GM23338 (cell line): ENCODE measurements around the gene RIN3. TPM values are rescaled to one million over a fixed set of nuclear protein-coding genes. Genes with fewer than 3 reads are reported as not detected.

Experiments used
- ATAC-seq: fragments of 200-7000 bp; cut with Tn5 transposase; 3 replicates; pipeline ENCODE4 v1.9.1; 2020
- DNase-seq: peaks from one replicate; pipeline ENCODE4 v3.0.0-alpha.2; 2015; ENCODE audit warnings: low spot score
- H2AFZ ChIP-seq: fragments of 200-600 bp; sonication (generic); 2 replicates; pipeline ENCODE4 v1.8.0; 2016; ENCODE audit warnings: antibody characterized with exemption, mild to moderate bottlenecking, moderate library complexity
- H3F3A ChIP-seq: fragments of 200-600 bp; sonication (generic); replicated peaks from 2 replicates; pipeline ENCODE4 v1.8.0; 2017; ENCODE audit warnings: antibody characterized with exemption, mixed run types, low read depth
- H3K27ac ChIP-seq: fragments of 200-600 bp; sonication (generic); 2 replicates; pipeline ENCODE4 v1.6.1; 2016; ENCODE audit warnings: low read depth
- H3K27me3 ChIP-seq: fragments of 200-600 bp; sonication (generic); 2 replicates; pipeline ENCODE4 v1.8.0; 2016; ENCODE audit warnings: mild to moderate bottlenecking, mixed run types, moderate library complexity; ENCODE audit not compliant: insufficient read depth
- H3K36me3 ChIP-seq: fragments of 200-600 bp; sonication (generic); 2 replicates; pipeline ENCODE4 v1.8.0; 2016; ENCODE audit warnings: mild to moderate bottlenecking; ENCODE audit not compliant: insufficient read depth
- H3K4me1 ChIP-seq: fragments of 200-600 bp; sonication (generic); 2 replicates; pipeline ENCODE4 v1.8.0; 2016; ENCODE audit warnings: mild to moderate bottlenecking, moderate library complexity; ENCODE audit not compliant: insufficient read depth
- H3K4me2 ChIP-seq: fragments of 200-600 bp; sonication (generic); 2 replicates; pipeline ENCODE4 v1.7.1; 2017; ENCODE audit warnings: mixed run types
- H3K4me3 ChIP-seq: fragments of 200-600 bp; sonication (generic); 2 replicates; pipeline ENCODE4 v1.6.1; 2016; ENCODE audit warnings: mixed run types
- H3K79me2 ChIP-seq: fragments of 200-600 bp; sonication (generic); replicated peaks from 2 replicates; pipeline ENCODE4 v1.8.0; 2017; ENCODE audit warnings: mild to moderate bottlenecking; ENCODE audit not compliant: insufficient read depth
- H3K9me2 ChIP-seq: fragments of 200-600 bp; sonication (generic); 2 replicates; pipeline ENCODE4 v1.8.0; 2017; ENCODE audit not compliant: insufficient read depth
- H4K20me1 ChIP-seq: fragments of 200-600 bp; sonication (generic); replicated peaks from 2 replicates; pipeline ENCODE4 v1.8.0; 2017; ENCODE audit warnings: mild to moderate bottlenecking; ENCODE audit not compliant: insufficient read depth
- H3K27ac Mint-ChIP-seq: 2 replicates; pipeline ENCODE4 v1.8.0; 2020; ENCODE audit warnings: inconsistent platforms, mild to moderate bottlenecking, moderate library complexity, mixed read lengths
- H3K27me3 Mint-ChIP-seq: 3 replicates; pipeline ENCODE4 v1.8.0; 2022; ENCODE audit warnings: low read depth, mild to moderate bottlenecking, moderate library complexity, mixed read lengths, inconsistent platforms; ENCODE audit not compliant: insufficient read depth, poor library complexity
- H3K36me3 Mint-ChIP-seq: 3 replicates; pipeline ENCODE4 v1.8.0; 2021; ENCODE audit warnings: low read depth, mild to moderate bottlenecking, inconsistent platforms, moderate library complexity, mixed read lengths
- H3K4me1 Mint-ChIP-seq: 3 replicates; pipeline ENCODE4 v1.8.0; 2020; ENCODE audit warnings: mild to moderate bottlenecking, inconsistent platforms, mixed read lengths
- H3K4me3 Mint-ChIP-seq: 3 replicates; pipeline ENCODE4 v1.8.0; 2021; ENCODE audit warnings: moderate library complexity, mild to moderate bottlenecking, inconsistent platforms, mixed read lengths
- H3K9me3 Mint-ChIP-seq: 3 replicates; pipeline ENCODE4 v1.8.0; 2020; ENCODE audit warnings: moderate library complexity, mild to moderate bottlenecking, inconsistent platforms, mixed read lengths
- CREB1 ChIP-seq: fragments of 250-450 bp; sonication (Bioruptor Pico); IDR thresholded peaks from 2 replicates; pipeline ENCODE4 v1.5.0; 2020; ENCODE audit warnings: low read depth, mild to moderate bottlenecking, moderate library complexity
- CTCF ChIP-seq, 2 experiments: fragments of 200-600 bp in 1 of 2; sonication (generic) in 1 of 2; conservative IDR thresholded peaks; 2 replicates each; pipeline versions ENCODE4 v1.5.1 to v1.6.1; 2016 to 2017; ENCODE audit warnings: antibody characterized with exemption in 2 of 2, low read depth in 2 of 2, mild to moderate bottlenecking in 2 of 2, moderate library complexity in 1 of 2
- ETS1 ChIP-seq: IDR thresholded peaks from 2 replicates; pipeline ENCODE4 v1.6.1; 2016; ENCODE audit warnings: antibody characterized with exemption
- EZH2 ChIP-seq: fragments of 200-600 bp; sonication (generic); IDR thresholded peaks from one replicate; pipeline ENCODE4 v1.8.0; 2017; ENCODE audit warnings: antibody characterized with exemption, mild to moderate bottlenecking, low read depth; ENCODE audit not compliant: unreplicated experiment
- EZH2phosphoT487 ChIP-seq: fragments of 200-600 bp; sonication (generic); IDR thresholded peaks from one replicate; pipeline ENCODE4 v1.8.1; 2018; ENCODE audit warnings: antibody characterized with exemption; ENCODE audit not compliant: unreplicated experiment
- JUNB ChIP-seq: IDR thresholded peaks from one replicate; pipeline ENCODE4 v1.6.1; 2016; ENCODE audit warnings: antibody characterized with exemption; ENCODE audit not compliant: unreplicated experiment
- NANOG ChIP-seq: IDR thresholded peaks from 2 replicates; pipeline ENCODE4 v1.6.1; 2016; ENCODE audit warnings: antibody characterized with exemption, borderline replicate concordance
- POLR2AphosphoS5 ChIP-seq: IDR thresholded peaks from 2 replicates; pipeline ENCODE4 v1.6.1; 2016; ENCODE audit warnings: antibody characterized with exemption, low read depth
- REST ChIP-seq: IDR thresholded peaks from one replicate; pipeline ENCODE4 v1.6.1; 2018; ENCODE audit warnings: antibody characterized with exemption; ENCODE audit not compliant: unreplicated experiment
- STAT1 ChIP-seq: IDR thresholded peaks from one replicate; pipeline ENCODE4 v1.6.1; 2016; ENCODE audit warnings: antibody characterized with exemption; ENCODE audit not compliant: unreplicated experiment
- ZNF114 ChIP-seq: fragments of 250-450 bp; sonication (Bioruptor Pico); IDR thresholded peaks from 2 replicates; pipeline ENCODE4 v1.5.0; 2020; ENCODE audit warnings: mild to moderate bottlenecking, moderate library complexity
- ZNF331 ChIP-seq: fragments of 250-450 bp; sonication (Bioruptor Pico); IDR thresholded peaks from 2 replicates; pipeline ENCODE4 v1.5.0; 2020; ENCODE audit warnings: low read depth, mild to moderate bottlenecking, moderate library complexity
- ZNF462 ChIP-seq: fragments of 250-450 bp; sonication (Bioruptor Pico); IDR thresholded peaks from 2 replicates; pipeline ENCODE4 v1.5.0; 2020; ENCODE audit warnings: mild to moderate bottlenecking, moderate library complexity
- polyA plus RNA-seq: library from polyadenylated mRNA; unstranded; fragments of >200 nt; fragmentation: Nextera tagmentation; extraction: Ambion mirVana; gene quantifications from 2 replicates; pipeline ENCODE4 v1.2.1, GENCODE V29; 2016
- total RNA-seq: library from RNA; depleted of rRNA; stranded (reverse); fragments of >200 nt; shearing (Covaris generic); gene quantifications from 2 replicates; pipeline ENCODE4 v1.2.3, GENCODE V29; 2014

Gene RIN3
- total and polyA plus RNA-seq, 2 experiments from 2014 or later: 0.97 to 1.5 TPM

GRCh38 chr14:92585981-92586937, 72.7 kb downstream of the RIN3 start:
- no peaks in the 10 kb centered on the region for H3K4me1 ChIP-seq
- TF ChIP-seq ETS1 (no peak), EZH2 (no peak), REST (no peak), ZNF331 (CRISPR knock-in tag) (no peak), JUNB (no peak), CTCF (conservative IDR thresholded peaks at IDR 0.05; ENCODE audit: low read depth in 2 of 2) (no peak), EZH2phosphoT487 (no peak), ZNF114 (no peak), ZNF462 (no peak), POLR2AphosphoS5 (no peak), NANOG (no peak), CREB1 (CRISPR knock-in tag) (no peak), STAT1 (no peak)
- no peak overlapping the region for H2AFZ ChIP-seq
- no peak overlapping the region for H3K4me2 ChIP-seq
- peaks cover 3% of the 10 kb centered on the region; the same call in 1 of the 3 replicates for H3K4me1 Mint-ChIP-seq
- peaks cover 9% of the 10 kb centered on the region; the same call in 1 of the 3 replicates for H3K36me3 Mint-ChIP-seq
- no peak overlapping the region for H3K27ac Mint-ChIP-seq
- H3K4me3 Mint-ChIP-seq: no peak overlapping the region
- no peak for DNase-seq
- H4K20me1 ChIP-seq: no peaks in the 10 kb centered on the region
- H3K9me3 Mint-ChIP-seq: peaks cover 10% of the 10 kb centered on the region; the same call in 2 of the 3 replicates
- H3K27me3 ChIP-seq: no peaks in the 10 kb centered on the region
- ATAC-seq: no peak
- no peak overlapping the region for H3K4me3 ChIP-seq
- no peaks in the 10 kb centered on the region for H3K9me2 ChIP-seq
- no peak overlapping the region for H3K27ac ChIP-seq
- H3K36me3 ChIP-seq: no peaks in the 10 kb centered on the region
- no peaks in the 10 kb centered on the region for H3K79me2 ChIP-seq
- peaks cover 9% of the 10 kb centered on the region for H3K27me3 Mint-ChIP-seq
- H3F3A ChIP-seq: no peaks in the 10 kb centered on the region
